Frontal cortex (tissue), 4 donors: ENCODE measurements around the gene CTSL. TPM values are rescaled to one million over a fixed set of nuclear protein-coding genes. Genes with fewer than 3 reads are reported as not detected.

Source experiments
- DNase-seq, 2 donors: peaks; one replicate each; pipeline ENCODE4 v3.0.0; 2012; ENCODE audit warnings: low spot score in 2 of 2
- FAIRE-seq: peaks from 2 replicates; lab custom pipeline; 2012; peaks lifted over from hg19 to GRCh38; lab: Jason Lieb, UNC
- total RNA-seq: library from RNA; depleted of rRNA; stranded (reverse); fragments of >200 nt; gene quantifications from one replicate; pipeline ENCODE4 v1.2.3, GENCODE V29; 2014
- donor health status: control.
- donor health status: control.
- donor health status: control.

The CTSL gene
- 33.0 TPM for total RNA-seq

DNA sequence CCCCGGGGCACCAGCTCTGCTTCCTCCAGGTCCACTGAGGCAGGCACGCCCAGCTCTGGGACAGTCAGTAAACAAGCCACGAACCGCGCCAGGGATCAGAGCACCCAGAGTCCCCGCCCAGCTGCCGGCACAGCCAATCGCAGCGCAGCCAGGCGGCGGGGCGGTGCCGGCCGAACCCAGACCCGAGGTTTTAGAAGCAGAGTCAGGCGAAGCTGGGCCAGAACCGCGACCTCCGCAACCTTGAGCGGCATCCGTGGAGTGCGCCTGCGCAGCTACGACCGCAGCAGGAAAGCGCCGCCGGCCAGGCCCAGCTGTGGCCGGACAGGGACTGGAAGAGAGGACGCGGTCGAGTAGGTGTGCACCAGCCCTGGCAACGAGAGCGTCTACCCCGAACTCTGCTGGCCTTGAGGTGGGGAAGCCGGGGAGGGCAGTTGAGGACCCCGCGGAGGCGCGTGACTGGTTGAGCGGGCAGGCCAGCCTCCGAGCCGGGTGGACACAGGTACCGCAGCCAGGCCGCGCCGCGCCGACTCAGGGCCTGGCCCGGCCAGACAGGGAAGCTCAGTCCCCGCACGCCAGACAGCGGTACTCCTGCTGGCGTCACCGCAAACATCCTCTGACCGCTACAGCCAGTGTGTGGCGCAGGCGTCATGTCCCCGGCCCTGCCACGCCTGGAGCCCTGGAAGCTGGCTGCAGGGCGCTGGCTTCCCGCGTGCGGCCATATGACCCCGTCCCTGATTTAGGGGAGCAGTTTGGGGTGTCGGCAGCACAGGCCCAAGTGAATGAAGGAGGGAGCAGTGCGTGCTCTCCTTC lies at the start of gene CTSL:
Gene CTSL (plus strand): TSS at position 220 of the 810 bp plus-strand sequence. CDS start 1,485 bp downstream, outside the sequence.
- FAIRE-seq = no peak
- DNase-seq = peak; percentile 84 to 88

DNA sequence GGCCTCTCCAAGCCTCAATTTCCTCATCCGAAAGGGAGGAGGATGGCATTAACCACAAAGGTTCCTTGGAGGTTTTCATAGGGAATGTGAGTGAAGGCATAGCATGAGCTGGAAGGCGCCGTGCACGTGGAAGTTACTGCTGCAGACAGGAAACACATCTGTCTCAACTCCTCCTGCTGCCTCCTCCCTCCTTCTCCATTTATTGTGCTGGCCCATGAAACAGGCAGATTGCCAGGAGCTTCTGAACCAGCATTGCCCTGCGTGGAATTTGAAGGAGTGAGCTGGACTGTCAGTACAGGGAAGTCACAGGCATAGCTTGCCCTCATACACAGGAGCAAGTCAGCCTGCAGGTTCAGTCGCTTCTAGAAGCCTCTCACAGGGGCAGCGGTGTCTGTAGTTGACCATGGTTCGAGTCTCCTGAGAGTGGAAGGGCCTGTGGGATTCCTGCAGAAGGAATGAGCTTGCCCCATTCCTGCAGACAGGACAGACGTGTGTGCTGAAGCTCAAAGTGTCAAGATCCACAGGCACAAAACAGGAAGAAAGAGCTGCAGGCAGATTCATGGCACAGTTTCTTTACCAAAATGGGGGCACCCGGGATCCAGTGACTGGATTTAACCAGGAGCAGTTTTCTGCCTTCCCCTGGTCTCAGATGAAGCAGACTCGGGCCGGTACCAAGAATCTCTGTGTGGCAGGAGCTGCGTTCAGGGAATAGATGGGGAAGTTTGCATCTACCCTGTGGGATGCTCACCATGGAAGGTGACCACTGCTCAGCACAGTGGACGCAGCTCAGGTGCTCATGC lies 48.7 kb upstream of the CTSL start:
- DNase-seq (no peak), FAIRE-seq (no peak)

- no peak for FAIRE-seq
Measured at GRCh38 chr9:87677776-87678587, 47.9 kb upstream of the CTSL start.

GRCh38 chr9:87678650-87679355 lies 47.1 kb upstream of the CTSL start:
- DNase-seq (peak; percentile 61 to 77), FAIRE-seq (peak; percentile 6)

More at GRCh38 chr9:87677776-87678587, 47.9 kb upstream of the CTSL start:
- no peak for DNase-seq

DNA sequence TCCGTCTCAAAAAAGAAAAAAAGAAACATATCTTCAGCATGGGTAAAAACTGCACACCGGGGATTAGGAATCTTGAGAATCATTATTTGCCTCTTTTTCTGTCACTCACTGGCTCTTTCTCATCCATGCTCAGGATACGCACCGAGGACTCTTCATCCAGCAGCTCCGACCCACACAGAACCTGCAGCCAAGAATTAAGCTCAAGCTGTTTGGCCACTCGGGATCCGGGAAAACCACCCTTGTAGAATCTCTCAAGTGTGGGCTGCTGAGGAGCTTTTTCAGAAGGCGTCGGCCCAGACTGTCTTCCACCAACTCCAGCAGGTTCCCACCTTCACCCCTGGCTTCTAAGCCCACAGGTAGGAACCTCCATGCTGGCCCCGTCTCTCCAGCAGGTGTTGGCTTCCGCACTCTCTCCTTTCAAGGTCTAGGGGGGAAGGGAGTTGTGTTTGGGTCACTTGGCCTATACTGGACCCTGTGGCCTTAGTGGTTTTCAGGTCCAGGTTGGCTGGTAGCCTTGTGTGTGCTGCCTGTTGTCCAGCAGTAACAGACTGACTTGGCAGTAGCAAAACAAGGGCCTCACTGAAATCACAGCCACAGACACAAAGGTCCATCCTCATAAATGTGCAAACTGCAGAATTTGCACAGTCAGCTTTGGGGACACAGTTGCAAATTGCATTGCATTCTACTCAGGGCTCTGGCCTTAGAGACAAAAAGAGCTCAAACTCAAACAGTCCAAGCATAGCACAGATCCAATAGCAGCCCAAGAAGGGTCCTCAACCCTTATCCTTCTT lies 44.5 kb upstream of the CTSL start:
- DNase-seq = no peak
- FAIRE-seq = no peak

GRCh38 chr9:87682085-87682484 lies 43.8 kb upstream of the CTSL start:
- DNase-seq (no peak), FAIRE-seq (no peak)

- FAIRE-seq (no peak), DNase-seq (no peak)
Measured at GRCh38 chr9:87682618-87683017, 43.3 kb upstream of the CTSL start.

DNA sequence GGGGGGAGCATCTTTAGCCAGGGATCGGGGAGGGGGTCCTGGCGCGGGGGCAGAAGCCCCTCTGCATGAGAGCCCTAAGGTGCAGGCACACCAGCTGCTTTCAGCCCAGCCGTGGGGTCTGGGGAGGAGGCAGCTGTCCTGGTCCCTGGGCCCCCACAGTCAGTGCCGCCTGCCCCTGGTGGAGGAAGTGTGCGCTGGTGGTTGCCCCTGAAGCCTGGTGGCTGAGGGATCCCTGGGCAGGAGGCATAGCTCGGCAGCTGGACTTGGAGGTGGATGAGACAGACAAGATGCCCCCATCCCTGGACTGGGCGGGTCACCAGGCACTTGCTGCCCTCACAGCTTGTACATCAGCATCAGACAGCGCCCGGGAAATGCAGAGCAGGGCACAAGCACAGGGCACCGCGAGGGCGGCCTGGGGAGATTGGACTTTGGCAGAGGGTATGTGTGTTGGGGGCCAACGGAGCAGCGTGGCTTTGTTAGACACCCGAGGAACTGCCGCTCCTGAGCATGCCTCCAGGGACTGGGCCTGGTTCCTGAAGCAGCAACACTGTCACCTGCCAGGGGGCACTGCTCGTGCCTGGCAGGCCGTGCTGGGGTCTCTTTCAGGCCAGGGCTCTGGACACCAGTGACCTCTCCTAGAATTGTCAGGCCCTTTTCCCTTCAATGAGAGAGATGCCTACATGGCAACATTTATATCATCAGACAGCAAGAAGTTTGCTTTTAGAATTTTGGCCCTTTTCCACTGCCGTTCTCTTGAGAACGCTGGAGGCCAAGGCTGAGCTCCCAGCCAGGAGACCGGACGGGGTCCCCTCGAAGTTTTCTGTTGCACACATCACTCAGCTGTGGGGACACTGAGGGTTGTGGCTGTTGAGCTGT lies 41.9 kb upstream of the CTSL start:
- no peak for DNase-seq
- FAIRE-seq = no peak

- no peak for FAIRE-seq
- DNase-seq = peak; percentile 54 to 63
Measured at GRCh38 chr9:87684627-87685219, 41.2 kb upstream of the CTSL start.

DNA sequence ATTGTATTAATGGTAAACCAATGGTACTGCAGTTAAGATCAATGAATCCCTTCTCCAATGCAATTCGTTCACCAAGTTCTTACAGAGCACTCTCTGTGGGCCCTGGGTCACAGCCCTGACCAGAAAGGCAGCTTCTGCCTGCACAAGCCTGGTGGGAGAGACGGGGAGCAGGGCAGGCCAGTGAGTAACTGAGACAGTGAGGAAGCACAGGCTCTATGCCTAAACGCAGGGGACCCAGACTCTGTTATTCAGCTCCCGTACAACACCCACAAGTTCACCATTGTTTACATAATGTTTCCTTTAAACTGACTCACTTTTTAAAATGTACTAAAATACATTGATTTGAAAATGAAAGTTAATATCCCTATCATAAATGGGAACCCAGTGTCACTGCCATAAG lies 40.5 kb upstream of the CTSL start:
- DNase-seq (no peak), FAIRE-seq (no peak)

- FAIRE-seq = no peak
- no peak for DNase-seq
Measured at GRCh38 chr9:87685871-87686519, 39.9 kb upstream of the CTSL start.

GRCh38 chr9:87686520-87687090 lies 39.3 kb upstream of the CTSL start:
- no peak for DNase-seq
- FAIRE-seq = no peak

- DNase-seq (no peak), FAIRE-seq (no peak)
Measured at GRCh38 chr9:87687207-87687606, 38.7 kb upstream of the CTSL start.

- DNase-seq = no peak
- FAIRE-seq = no peak
Measured at GRCh38 chr9:87694236-87694755, 31.6 kb upstream of the CTSL start.

DNA sequence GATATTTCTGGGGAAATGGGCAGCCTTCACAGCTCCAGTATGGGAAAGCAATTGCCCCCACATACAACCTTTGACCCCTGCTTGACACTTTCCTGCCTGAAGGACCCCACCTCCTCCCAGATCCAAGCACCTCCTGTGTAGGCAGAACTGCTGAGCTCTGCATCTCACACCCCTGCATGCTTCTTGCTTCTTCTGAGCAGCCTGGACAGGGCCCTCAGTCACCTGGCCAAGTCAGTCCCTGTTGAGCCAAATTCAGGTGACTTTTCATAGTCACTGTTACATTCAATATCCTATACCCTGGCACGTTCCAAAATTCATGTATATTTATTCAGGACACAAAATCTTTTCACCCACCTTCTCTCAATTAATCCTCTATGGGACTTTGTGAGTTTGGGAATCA lies 30.4 kb upstream of the CTSL start:
- DNase-seq (no peak), FAIRE-seq (no peak)

- no peak for DNase-seq
- no peak for FAIRE-seq
Measured at GRCh38 chr9:87696641-87697040, 29.3 kb upstream of the CTSL start.
